ES-I3 (cell line): ENCODE data around the gene DEFB132.

Source experiments
- H3K36me3 ChIP-seq: 2 replicates; pipeline ENCODE4 v1.6.1; 2013; ENCODE audit warnings: mild to moderate bottlenecking, low read length, control low read depth, moderate library complexity; ENCODE audit not compliant: insufficient read depth
- H3K4me1 ChIP-seq: 2 replicates; pipeline ENCODE4 v1.6.1; 2013; ENCODE audit warnings: mild to moderate bottlenecking, control low read depth, low read length; ENCODE audit not compliant: insufficient read depth
- H3K9ac ChIP-seq: 2 replicates; pipeline ENCODE4 v1.6.1; 2013; ENCODE audit warnings: low read depth, mild to moderate bottlenecking, low read length, moderate library complexity
- H3K9me3 ChIP-seq: 2 replicates; pipeline ENCODE4 v1.6.1; 2013; ENCODE audit warnings: mild to moderate bottlenecking, low read length, moderate library complexity; ENCODE audit not compliant: control insufficient read depth, insufficient read depth

The DEFB132 gene

GRCh38 chr20:297925-298775 is 40.6 kb downstream of the DEFB132 start:
- Histone ChIP-seq H3K9me3 (no peaks in the 10 kb centered on the region), H3K9ac (peak overlapping the region; percentile 93), H3K36me3 (no peaks in the 10 kb centered on the region), H3K4me1 (peaks cover 19% of the 10 kb centered on the region)

GRCh38 chr20:298776-299391 is 41.4 kb downstream of the DEFB132 start:
- no peaks in the 10 kb centered on the region for H3K36me3 ChIP-seq
- peak overlapping the region; percentile 93 for H3K9ac ChIP-seq
- peaks cover 19% of the 10 kb centered on the region for H3K4me1 ChIP-seq
- H3K9me3 ChIP-seq, result no peaks in the 10 kb centered on the region

- Histone ChIP-seq H3K4me1 (peaks cover 19% of the 10 kb centered on the region), H3K9me3 (no peaks in the 10 kb centered on the region), H3K9ac (peak overlapping the region; percentile 28; the same call in 1 of the 2 replicates), H3K36me3 (no peaks in the 10 kb centered on the region)
These were observed 42.9 kb downstream of the DEFB132 start for GRCh38 chr20:300345-300990.

GRCh38 chr20:301886-302848 is 44.6 kb downstream of the DEFB132 start:
- Histone ChIP-seq H3K9me3 (no peaks in the 10 kb centered on the region), H3K4me1 (peaks cover 19% of the 10 kb centered on the region), H3K9ac (no peak overlapping the region), H3K36me3 (no peaks in the 10 kb centered on the region)

- H3K9ac ChIP-seq, result no peak overlapping the region
- no peaks in the 10 kb centered on the region for H3K9me3 ChIP-seq
- peaks cover 23% of the 10 kb centered on the region for H3K4me1 ChIP-seq
- no peaks in the 10 kb centered on the region for H3K36me3 ChIP-seq
These were observed 48.2 kb downstream of the DEFB132 start for GRCh38 chr20:305745-306144.

GRCh38 chr20:308427-309038 is 51.0 kb downstream of the DEFB132 start:
- Histone ChIP-seq H3K36me3 (no peaks in the 10 kb centered on the region), H3K9ac (no peak overlapping the region), H3K4me1 (peaks cover 9% of the 10 kb centered on the region), H3K9me3 (no peaks in the 10 kb centered on the region)

- Histone ChIP-seq H3K4me1 (peaks cover 9% of the 10 kb centered on the region), H3K36me3 (no peaks in the 10 kb centered on the region), H3K9ac (peak overlapping the region; percentile 81), H3K9me3 (no peaks in the 10 kb centered on the region)
These were observed 51.8 kb downstream of the DEFB132 start for GRCh38 chr20:309306-309840.

GRCh38 chr20:309841-310644 is 52.5 kb downstream of the DEFB132 start:
- no peaks in the 10 kb centered on the region for H3K9me3 ChIP-seq
- peaks cover 9% of the 10 kb centered on the region for H3K4me1 ChIP-seq
- peak overlapping the region; percentile 81 for H3K9ac ChIP-seq
- no peaks in the 10 kb centered on the region for H3K36me3 ChIP-seq

GRCh38 chr20:310645-311044 is 53.1 kb downstream of the DEFB132 start:
- peaks cover 9% of the 10 kb centered on the region for H3K4me1 ChIP-seq
- H3K9me3 ChIP-seq, result no peaks in the 10 kb centered on the region
- no peak overlapping the region for H3K9ac ChIP-seq
- no peaks in the 10 kb centered on the region for H3K36me3 ChIP-seq
